BJ (cell line): ENCODE measurements around the gene PITPNC1. TPM values are rescaled to one million over a fixed set of nuclear protein-coding genes. Genes with fewer than 3 reads are reported as not detected.

Experiments used
- CTCF ChIA-PET: fragments of 350-600 bp; formaldehyde crosslinking; extraction: SDS; loops from one replicate; lab custom pipeline; 2021; ENCODE audit warnings: antibody characterized with exemption, inconsistent platforms; lab: Yijun Ruan, JAX
- POLR2A ChIA-PET: fragments of 300-600 bp; sonication (Branson Sonifier 250); formaldehyde crosslinking; extraction: SDS; loops from one replicate; lab custom pipeline; 2021; ENCODE audit warnings: antibody characterized with exemption; lab: Charles Lee
- DNase-seq: peaks from one replicate; pipeline ENCODE4 v3.0.0-alpha.2; 2011; ENCODE audit warnings: low read depth
- H3K27me3 ChIP-seq: 2 replicates; pipeline ENCODE4 v1.6.0; 2011; ENCODE audit warnings: low read length; ENCODE audit not compliant: control insufficient read depth, insufficient read depth
- H3K36me3 ChIP-seq: 2 replicates; pipeline ENCODE4 v1.5.1; 2011; ENCODE audit warnings: low read length; ENCODE audit not compliant: control insufficient read depth, insufficient read depth
- H3K4me3 ChIP-seq: 2 replicates; pipeline ENCODE4 v1.5.1; 2011; ENCODE audit warnings: low read depth, mild to moderate bottlenecking, control low read depth, low read length
- CTCF ChIP-seq: IDR thresholded peaks from 2 replicates; pipeline ENCODE4 v1.5.1; 2011; ENCODE audit warnings: low read depth, mild to moderate bottlenecking, control low read depth, inconsistent platforms, low read length, moderate library complexity; ENCODE audit not compliant: insufficient read depth
- polyA plus RNA-seq: library from polyadenylated mRNA; depleted of rRNA; stranded (reverse); fragments of >200 nt; gene quantifications from 2 replicates; pipeline ENCODE4 v1.2.3, GENCODE V29; 2011

Gene PITPNC1
- polyA plus RNA-seq, 1 experiment, result 4.6 TPM

- Histone ChIP-seq H3K27me3 (no peaks in the 10 kb centered on the region), H3K36me3 (no peaks in the 10 kb centered on the region), H3K4me3 (no peak overlapping the region)
- ChIA-PET POLR2A (no interaction called here), CTCF (interaction anchor here (1.6 to 1.8 kb wide), 3 partner anchors 14 to 114 kb away, joined by 3 to 11 read pairs (median 4); no protein-coding TSS in a partner anchor)
- no peak for DNase-seq
- TF ChIP-seq CTCF, result no peak
Measured at GRCh38 chr17:67489273-67489672, 112.2 kb downstream of the PITPNC1 start.

- Histone ChIP-seq H3K4me3 (peak overlapping the region; percentile 31), H3K36me3 (no peaks in the 10 kb centered on the region), H3K27me3 (no peaks in the 10 kb centered on the region)
- DNase-seq, result no peak
- ChIA-PET POLR2A (no interaction called here), CTCF (interaction anchor here (1.0 to 1.8 kb wide), 6 partner anchors 15 to 199 kb away, joined by 3 to 11 read pairs (median 4); partner anchors contain the start of gene PITPNC1)
- no peak for TF ChIP-seq CTCF
Measured at GRCh38 chr17:67490471-67490870, 113.4 kb downstream of the PITPNC1 start.

- ChIA-PET CTCF (interaction anchor here (1.0 to 1.7 kb wide), 5 partner anchors 16 to 198 kb away, joined by 3 to 11 read pairs (median 4); partner anchors contain the start of gene PITPNC1), POLR2A (no interaction called here)
- Histone ChIP-seq H3K4me3 (peak overlapping the region; percentile 31), H3K27me3 (no peaks in the 10 kb centered on the region), H3K36me3 (no peaks in the 10 kb centered on the region)
- no peak for TF ChIP-seq CTCF
- DNase-seq, result peak; percentile 97
Measured at GRCh38 chr17:67491009-67491680, 114.1 kb downstream of the PITPNC1 start.

GRCh38 chr17:67491681-67492024 is 114.6 kb downstream of the PITPNC1 start:
- Histone ChIP-seq H3K27me3 (no peaks in the 10 kb centered on the region), H3K4me3 (no peak overlapping the region), H3K36me3 (no peaks in the 10 kb centered on the region)
- DNase-seq, result no peak
- ChIA-PET CTCF (interaction anchor here (1.0 to 1.7 kb wide), 3 partner anchors 15 to 198 kb away, joined by 3 to 9 read pairs (median 4); partner anchors contain the start of gene PITPNC1), POLR2A (no interaction called here)
- no peak for TF ChIP-seq CTCF

- TF ChIP-seq CTCF, result no peak
- POLR2A ChIA-PET, result no interaction called here
- H3K36me3 ChIP-seq, result no peaks in the 10 kb centered on the region
- no peak overlapping the region for H3K4me3 ChIP-seq
- CTCF ChIA-PET, result no interaction called here
- no peak for DNase-seq
- H3K27me3 ChIP-seq, result no peaks in the 10 kb centered on the region
Measured at GRCh38 chr17:67492251-67492740, 115.2 kb downstream of the PITPNC1 start.
